Kidney epithelial cell (primary cell): Measurements from ENCODE around the gene DYRK1B. TPM values are rescaled to one million over a fixed set of nuclear protein-coding genes. Genes with fewer than 3 reads are reported as not detected.

Experiments
- DNase-seq: peaks from one replicate; pipeline ENCODE4 v3.0.0-alpha.2; 2010; ENCODE audit warnings: low read depth
- H3K27me3 ChIP-seq: 2 replicates; pipeline ENCODE4 v1.6.0; 2011; ENCODE audit warnings: low read length; ENCODE audit not compliant: control insufficient read depth, insufficient read depth
- H3K36me3 ChIP-seq: 2 replicates; pipeline ENCODE4 v1.5.1; 2011; ENCODE audit warnings: low read length; ENCODE audit not compliant: control insufficient read depth, insufficient read depth
- H3K4me3 ChIP-seq: 2 replicates; pipeline ENCODE4 v1.5.1; 2011; ENCODE audit warnings: low read depth, mild to moderate bottlenecking, control low read depth, low read length
- CTCF ChIP-seq: IDR thresholded peaks from 2 replicates; pipeline ENCODE4 v1.5.1; 2011; ENCODE audit warnings: mild to moderate bottlenecking, moderate library complexity, low read length, control low read depth, inconsistent platforms; ENCODE audit not compliant: insufficient read depth, poor library complexity, severe bottlenecking
- total RNA-seq: library from RNA; depleted of rRNA; stranded (reverse); fragments of >200 nt; gene quantifications from 2 replicates; pipeline ENCODE4 v1.2.3, GENCODE V29; 2015

Gene DYRK1B
- total RNA-seq, 1 donor from 2014 or later: 19.3 TPM

- DNase-seq: no peak
- Histone ChIP-seq H3K36me3 (peaks cover 5% of the 10 kb centered on the region), H3K4me3 (peak overlapping the region; percentile 82), H3K27me3 (no peaks in the 10 kb centered on the region)
- no peak for TF ChIP-seq CTCF
Observed at GRCh38 chr19:39832341-39833083, 1.4 kb downstream of the DYRK1B start.

- Histone ChIP-seq H3K27me3 (no peaks in the 10 kb centered on the region), H3K4me3 (no peak overlapping the region), H3K36me3 (peaks cover 3% of the 10 kb centered on the region)
- no peak for DNase-seq
- no peak for TF ChIP-seq CTCF
Observed at GRCh38 chr19:39831679-39832078, 2.3 kb downstream of the DYRK1B start.

DNA sequence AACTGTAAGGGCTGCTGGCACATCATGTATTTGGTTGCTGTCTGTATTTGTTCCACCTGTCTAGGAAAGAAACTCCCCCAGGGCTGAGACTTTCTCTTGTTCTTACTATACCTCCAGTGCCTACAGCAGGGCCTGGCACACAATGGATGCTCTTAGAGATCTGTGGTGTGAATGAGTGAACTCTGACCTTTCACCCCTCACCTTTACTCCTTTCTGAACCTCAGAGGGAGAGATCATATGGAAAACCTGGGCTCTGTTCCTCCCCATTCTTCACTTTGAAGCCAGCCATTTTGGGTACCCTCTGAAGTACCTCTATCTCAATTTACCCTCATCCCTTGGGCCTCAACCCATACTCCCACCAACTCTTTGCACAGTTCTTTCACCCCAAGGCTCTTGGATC, 3.1 kb downstream of the DYRK1B start:
- peaks cover 3% of the 10 kb centered on the region for H3K36me3 ChIP-seq
- H3K4me3 ChIP-seq: no peak overlapping the region
- H3K27me3 ChIP-seq: no peaks in the 10 kb centered on the region
- TF ChIP-seq CTCF: no peak
- DNase-seq: no peak

DNA sequence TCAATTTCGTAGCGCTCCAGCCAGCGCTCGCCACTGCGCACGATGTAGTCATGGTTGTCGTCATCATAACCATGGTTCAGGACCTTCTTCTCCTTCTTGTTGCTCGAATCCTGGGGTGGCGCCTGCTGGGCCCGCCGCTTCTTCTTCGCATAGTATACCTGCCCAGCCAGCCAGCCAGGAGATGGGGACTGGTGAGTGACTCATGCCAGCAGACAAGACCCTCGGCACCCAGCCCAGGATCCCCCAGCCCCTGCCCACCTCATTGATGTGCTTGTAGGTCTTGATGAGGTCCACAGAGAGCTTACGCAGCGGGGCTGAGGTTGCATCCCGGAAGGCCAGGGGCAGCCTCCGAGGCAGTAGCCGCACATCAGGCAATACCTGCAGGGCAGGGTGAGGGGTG, 3.6 kb downstream of the DYRK1B start:
- no peaks in the 10 kb centered on the region for H3K27me3 ChIP-seq
- no peak overlapping the region for H3K4me3 ChIP-seq
- TF ChIP-seq CTCF: no peak
- DNase-seq: no peak
- peaks cover 3% of the 10 kb centered on the region for H3K36me3 ChIP-seq

DNA sequence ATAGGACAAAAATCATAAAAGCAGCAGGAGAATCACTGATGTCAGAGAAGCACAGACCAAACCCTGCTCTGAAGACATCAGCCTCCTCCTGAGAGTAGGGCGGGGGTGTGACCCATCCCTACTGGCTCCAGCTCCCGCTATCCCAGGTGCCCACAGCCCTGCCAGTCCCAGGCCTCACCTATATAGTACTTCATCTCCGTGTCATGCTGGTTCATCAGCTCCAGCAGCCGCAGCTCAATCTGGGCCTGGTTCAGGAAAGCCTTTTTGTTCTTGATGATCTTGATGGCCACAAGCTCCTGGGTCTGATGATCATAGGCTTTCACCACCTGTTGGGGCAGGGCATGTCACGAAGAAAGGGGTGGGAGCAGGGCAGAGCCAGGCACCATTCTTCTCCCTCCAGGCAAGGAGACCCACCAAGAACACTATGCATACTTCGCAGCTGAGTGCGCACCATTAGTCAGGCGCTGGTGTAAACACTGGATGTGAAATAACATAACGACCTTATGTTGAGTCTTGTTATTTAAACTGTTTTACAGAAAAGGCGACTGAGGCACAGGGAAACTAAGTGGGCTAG, 4.2 kb downstream of the DYRK1B start:
- TF ChIP-seq CTCF: no peak
- Histone ChIP-seq H3K27me3 (no peaks in the 10 kb centered on the region), H3K36me3 (peaks cover 3% of the 10 kb centered on the region), H3K4me3 (no peak overlapping the region)
- DNase-seq: no peak

GRCh38 chr19:39828654-39829032, 5.3 kb downstream of the DYRK1B start:
- TF ChIP-seq CTCF: no peak
- H3K27me3 ChIP-seq: no peaks in the 10 kb centered on the region
- DNase-seq: no peak
- peaks cover 3% of the 10 kb centered on the region for H3K36me3 ChIP-seq
- H3K4me3 ChIP-seq: no peak overlapping the region
